Activated CD4-positive, alpha-beta T cell treated with anti-CD3 and anti-CD28 coated beads, Interleukin-2, Interleukin-4, amounts not matched to agents 100 ng/mL and 50 ng/mL, durations not matched to agents 16 hours and 8 hours (primary cell): ENCODE data around the gene PHF2.
"Not testable (repeated sequence)": the region's sequence is repeated elsewhere in the genome, so short reads cannot be mapped to it uniquely, and the experiment has no call there.

Experiments used
- DNase-seq: peaks from one replicate; pipeline ENCODE4 v3.0.0-alpha.2; 2020; ENCODE audit warnings: low spot score

PHF2 gene

GRCh38 chr9:93665637-93666438, 89.5 kb downstream of the PHF2 start:
- DNase-seq: no peak

- not testable (repeated sequence) for DNase-seq
Observed at GRCh38 chr9:93666439-93666784, 90.0 kb downstream of the PHF2 start.

- no peak for DNase-seq
Observed at GRCh38 chr9:93667006-93667405, 90.6 kb downstream of the PHF2 start.

GRCh38 chr9:93667627-93668026, 91.2 kb downstream of the PHF2 start:
- no peak for DNase-seq

GRCh38 chr9:93668261-93668871, 92.0 kb downstream of the PHF2 start:
- DNase-seq: no peak

GRCh38 chr9:93669116-93669957, 93.0 kb downstream of the PHF2 start:
- DNase-seq: no peak

GRCh38 chr9:93669958-93670207, 93.5 kb downstream of the PHF2 start:
- no peak for DNase-seq

- DNase-seq: no peak
Observed at GRCh38 chr9:93670208-93671019, 94.0 kb downstream of the PHF2 start.

GRCh38 chr9:93671020-93671338, 94.6 kb downstream of the PHF2 start:
- DNase-seq: no peak

GRCh38 chr9:93672330-93673020, 96.1 kb downstream of the PHF2 start:
- DNase-seq: not testable (repeated sequence)

- no peak for DNase-seq
Observed at GRCh38 chr9:93673021-93673838, 96.8 kb downstream of the PHF2 start.

GRCh38 chr9:93673839-93674334, 97.5 kb downstream of the PHF2 start:
- no peak for DNase-seq

GRCh38 chr9:93674580-93675335, 98.4 kb downstream of the PHF2 start:
- no peak for DNase-seq

- no peak for DNase-seq
Observed at GRCh38 chr9:93675336-93676150, 99.2 kb downstream of the PHF2 start.

GRCh38 chr9:93676310-93677047, 100.1 kb downstream of the PHF2 start:
- DNase-seq: no peak

- no peak for DNase-seq
Observed at GRCh38 chr9:93677048-93677571, 100.7 kb downstream of the PHF2 start.

GRCh38 chr9:93677641-93678136, 101.3 kb downstream of the PHF2 start:
- DNase-seq: no peak
